GM21529 (cell line): ENCODE results near the gene NPAS2.

Experiments used
- ATAC-seq: cut with Tn5 transposase; IDR thresholded peaks from one replicate; pipeline ENCODE4 v1.9.1; 2021; ENCODE audit not compliant: unreplicated experiment

Gene NPAS2

GRCh38 chr2:100796499-100797100 lies 23.3 kb upstream of the NPAS2 start:
- no peak for ATAC-seq

DNA sequence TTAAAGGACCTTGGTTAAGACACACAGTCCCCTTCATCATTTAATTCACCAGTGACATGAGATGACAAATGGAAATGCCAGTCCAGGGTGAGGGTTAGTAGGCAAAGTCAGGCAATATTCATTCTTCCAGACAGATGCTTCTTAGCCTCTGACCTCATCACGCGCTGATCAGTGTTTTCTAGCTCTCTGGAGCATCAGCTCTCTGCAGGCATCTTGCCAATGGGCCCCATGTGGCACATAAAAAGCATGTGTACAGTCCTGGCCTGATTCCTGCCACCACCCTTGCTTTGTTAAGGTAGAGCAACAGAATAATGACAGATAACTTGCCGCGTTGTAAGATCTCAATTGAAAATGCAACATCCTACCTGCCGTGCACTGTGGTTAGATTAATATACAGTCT lies 20.3 kb upstream of the NPAS2 start:
- ATAC-seq: no peak

- no peak for ATAC-seq
Measured at GRCh38 chr2:100800915-100801314, 19.0 kb upstream of the NPAS2 start.

DNA sequence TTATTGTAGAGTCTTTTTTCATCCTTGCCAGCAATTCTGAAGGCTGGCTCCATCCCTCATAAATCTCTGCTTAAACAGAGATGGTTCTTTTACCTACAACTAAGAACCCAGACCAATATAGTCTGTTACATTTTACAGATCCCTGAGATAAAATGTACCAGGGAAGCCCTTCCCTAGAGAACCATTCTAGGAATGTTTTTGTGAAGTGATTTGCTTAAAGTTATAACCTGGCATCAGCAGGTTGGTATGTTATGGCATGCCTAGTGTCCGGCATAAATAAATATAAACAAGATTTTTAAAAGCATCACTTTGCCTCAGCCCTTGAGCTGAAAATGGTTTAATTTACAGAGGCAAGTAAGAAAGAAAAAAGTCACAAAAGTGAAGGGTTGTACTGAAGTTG lies 18.5 kb upstream of the NPAS2 start:
- no peak for ATAC-seq

GRCh38 chr2:100802066-100802465 lies 17.9 kb upstream of the NPAS2 start:
- no peak for ATAC-seq

DNA sequence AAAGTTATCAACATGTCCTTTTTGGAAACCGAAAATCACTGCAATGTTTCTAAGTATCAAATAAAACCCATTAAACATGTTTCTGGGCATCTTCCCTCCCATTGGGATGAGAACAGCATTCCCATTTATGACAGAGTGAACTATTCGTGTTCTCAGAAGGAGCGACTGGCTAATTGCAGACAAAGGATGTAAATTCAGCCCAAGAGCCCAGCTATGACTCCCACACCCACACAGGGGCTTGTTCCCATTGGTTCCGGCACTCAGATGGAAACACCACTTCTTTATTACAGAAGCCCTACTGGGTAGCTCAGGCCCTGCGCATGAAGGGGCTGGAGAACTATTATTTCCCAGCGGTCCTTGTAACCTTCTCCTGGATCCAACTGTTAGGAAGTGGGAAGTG lies 16.6 kb upstream of the NPAS2 start:
- ATAC-seq: no peak

DNA sequence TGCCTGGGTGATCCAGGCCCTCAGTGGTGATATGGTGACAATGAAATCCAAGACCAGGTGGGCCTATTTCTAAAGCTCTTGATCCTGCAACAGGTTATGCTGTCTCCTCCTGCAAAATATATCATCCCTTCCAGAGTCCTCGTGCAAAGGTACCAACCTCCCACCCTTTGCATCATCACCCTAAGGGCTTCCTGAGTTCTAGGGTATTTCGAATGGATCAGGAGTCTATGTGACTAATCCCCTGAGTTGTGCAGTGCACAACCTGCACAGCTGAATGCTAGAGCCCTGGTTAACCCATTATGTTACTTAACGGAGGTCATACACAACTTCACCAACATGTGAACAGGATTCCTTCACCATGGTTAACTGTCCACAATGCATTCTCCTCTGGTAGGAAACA lies 13.4 kb upstream of the NPAS2 start:
- ATAC-seq: no peak

DNA sequence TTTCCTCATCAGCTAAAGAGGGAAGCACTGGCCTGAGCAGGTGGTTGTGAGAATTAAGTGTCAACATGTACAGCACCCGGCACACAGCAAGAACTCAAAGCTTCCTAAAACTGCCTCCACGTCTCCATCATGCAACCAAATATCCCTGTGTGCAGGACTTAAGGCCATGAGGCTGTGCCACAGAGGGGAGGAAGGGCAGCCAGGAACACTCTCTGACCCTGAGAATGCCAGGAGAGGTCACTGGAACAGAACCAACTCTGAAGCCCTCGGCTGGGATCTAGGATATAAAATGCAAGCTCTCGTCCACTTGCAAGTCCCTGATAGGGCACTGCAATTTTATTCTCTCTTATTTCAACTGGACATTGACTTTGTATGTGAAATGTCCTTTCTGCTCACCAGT lies 12.2 kb upstream of the NPAS2 start:
- no peak for ATAC-seq

DNA sequence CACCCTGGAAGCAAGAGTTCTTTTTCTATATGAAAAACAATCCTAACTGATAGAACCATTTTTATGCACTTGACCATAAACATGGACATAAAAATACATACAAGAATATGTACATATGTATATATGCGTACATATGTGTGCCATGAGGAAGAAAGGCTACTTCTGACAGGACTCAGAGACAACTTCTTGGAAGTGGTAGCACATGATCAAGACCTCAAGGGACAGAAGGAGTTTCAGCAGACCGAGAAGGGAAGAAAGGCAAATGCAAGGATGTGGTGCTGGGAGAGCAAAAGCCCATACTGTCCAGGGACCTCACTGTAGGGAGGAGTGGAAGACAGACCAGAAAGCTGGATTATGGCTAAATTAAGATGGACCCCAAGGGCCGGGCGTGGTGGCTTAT lies 11.4 kb upstream of the NPAS2 start:
- ATAC-seq: no peak

- ATAC-seq: no peak
Measured at GRCh38 chr2:100809506-100809905, 10.4 kb upstream of the NPAS2 start.

- no peak for ATAC-seq
Measured at GRCh38 chr2:100810603-100811145, 9.3 kb upstream of the NPAS2 start.

DNA sequence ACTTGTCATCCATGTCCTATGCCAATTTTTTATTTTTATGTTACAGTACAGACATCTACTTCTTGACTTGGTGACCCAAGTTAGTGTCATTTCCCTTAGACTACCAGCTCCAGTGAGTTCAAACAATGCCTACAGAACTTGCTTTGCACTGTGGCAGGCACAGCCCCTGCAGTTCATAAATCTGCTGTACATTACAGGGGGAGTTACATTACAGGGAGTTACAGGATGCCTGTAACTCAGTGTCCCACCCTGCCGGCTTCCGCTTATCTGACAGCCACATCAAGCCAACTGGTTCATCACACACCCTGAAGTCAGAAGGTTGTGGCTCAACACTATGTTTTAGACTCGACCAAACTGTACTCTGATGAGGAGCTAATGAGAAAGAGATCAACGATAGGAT lies 7.8 kb upstream of the NPAS2 start:
- no peak for ATAC-seq

DNA sequence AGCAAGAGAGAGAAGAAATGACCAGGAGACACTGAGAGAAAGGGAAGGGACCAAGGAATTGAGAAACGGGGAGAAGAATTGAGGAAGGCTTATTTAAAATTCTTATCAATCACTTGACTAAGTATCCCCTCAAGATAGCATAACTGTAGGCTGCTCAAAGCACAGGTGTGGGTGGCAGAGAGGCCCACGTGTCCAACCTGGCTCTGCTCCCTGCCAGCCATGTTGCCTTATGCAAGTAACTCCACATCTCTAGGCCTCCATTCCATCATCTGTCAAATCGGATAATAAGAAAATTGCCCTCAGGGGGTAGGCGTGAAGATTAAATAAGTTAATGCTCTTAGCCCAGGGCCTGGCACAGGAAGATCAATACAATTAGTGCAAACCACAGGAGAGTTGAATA lies 7.4 kb upstream of the NPAS2 start:
- no peak for ATAC-seq

GRCh38 chr2:100813527-100813926 lies 6.4 kb upstream of the NPAS2 start:
- no peak for ATAC-seq

DNA sequence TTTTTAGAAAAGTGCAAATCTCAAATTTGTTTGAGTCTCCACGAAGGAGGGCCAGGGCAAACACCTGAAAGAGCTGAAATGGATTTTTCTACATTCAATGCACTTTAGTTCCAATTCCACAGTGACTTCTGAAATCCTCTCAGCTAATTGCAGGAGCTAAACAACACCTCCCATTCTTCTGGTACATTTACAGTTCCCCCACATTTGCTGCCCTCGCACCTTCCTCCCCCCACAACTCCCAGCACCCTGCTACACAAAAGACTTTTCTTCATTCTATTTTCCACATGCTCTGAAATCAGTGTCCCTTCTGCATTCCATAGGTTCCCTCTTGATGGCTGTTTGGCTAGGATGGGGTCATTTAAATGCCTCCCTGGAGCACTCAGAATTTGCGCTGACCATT lies 5.9 kb upstream of the NPAS2 start:
- ATAC-seq: no peak

GRCh38 chr2:100814453-100814852 lies 5.5 kb upstream of the NPAS2 start:
- ATAC-seq: no peak

DNA sequence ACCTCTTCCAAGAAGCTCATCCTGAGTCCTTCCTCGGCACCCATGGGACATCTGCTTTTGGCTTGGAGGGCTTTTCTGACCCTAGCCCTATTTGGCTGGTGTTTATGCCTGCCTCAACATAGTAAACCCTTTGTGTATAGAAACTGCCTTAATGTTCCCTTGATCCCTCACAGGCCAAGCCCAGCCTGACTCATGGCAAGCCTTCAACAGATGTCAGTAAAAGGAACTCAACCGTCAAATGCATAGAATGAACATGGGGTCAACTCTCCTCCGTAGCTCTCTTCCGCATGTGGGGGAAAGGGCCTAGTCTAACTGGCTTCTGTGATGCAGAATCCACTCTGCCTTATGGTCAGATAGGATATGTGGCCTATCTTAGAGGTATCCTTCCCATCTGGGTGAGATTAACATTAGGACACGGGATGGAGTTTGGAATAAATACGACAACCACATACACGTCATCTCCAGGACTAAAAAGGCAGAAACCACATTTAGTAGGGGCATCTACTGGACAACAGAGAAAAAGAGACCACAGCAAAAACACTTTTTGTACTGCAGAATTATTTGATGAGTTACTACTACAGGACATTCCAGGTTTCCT lies 2.5 kb upstream of the NPAS2 start:
- ATAC-seq: no peak

- ATAC-seq: no peak
Measured at GRCh38 chr2:100818003-100818605, 1.8 kb upstream of the NPAS2 start.

GRCh38 chr2:100818606-100819369 lies 1.2 kb upstream of the NPAS2 start:
- no peak for ATAC-seq

DNA sequence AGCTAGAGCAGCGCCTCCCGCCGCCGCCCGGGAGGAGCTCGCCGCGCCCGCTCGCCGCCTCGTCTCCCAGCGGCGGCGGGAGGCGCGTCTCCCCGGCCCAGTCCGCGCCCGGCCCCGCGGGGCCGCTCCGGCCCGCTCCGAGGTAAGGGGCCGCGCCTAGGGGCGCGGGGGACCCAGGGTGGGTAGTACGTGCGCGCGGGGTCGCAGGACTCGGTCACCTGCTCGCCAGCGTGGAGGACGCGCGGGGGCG lies 259 bp downstream of the NPAS2 start:
- no peak for ATAC-seq

DNA sequence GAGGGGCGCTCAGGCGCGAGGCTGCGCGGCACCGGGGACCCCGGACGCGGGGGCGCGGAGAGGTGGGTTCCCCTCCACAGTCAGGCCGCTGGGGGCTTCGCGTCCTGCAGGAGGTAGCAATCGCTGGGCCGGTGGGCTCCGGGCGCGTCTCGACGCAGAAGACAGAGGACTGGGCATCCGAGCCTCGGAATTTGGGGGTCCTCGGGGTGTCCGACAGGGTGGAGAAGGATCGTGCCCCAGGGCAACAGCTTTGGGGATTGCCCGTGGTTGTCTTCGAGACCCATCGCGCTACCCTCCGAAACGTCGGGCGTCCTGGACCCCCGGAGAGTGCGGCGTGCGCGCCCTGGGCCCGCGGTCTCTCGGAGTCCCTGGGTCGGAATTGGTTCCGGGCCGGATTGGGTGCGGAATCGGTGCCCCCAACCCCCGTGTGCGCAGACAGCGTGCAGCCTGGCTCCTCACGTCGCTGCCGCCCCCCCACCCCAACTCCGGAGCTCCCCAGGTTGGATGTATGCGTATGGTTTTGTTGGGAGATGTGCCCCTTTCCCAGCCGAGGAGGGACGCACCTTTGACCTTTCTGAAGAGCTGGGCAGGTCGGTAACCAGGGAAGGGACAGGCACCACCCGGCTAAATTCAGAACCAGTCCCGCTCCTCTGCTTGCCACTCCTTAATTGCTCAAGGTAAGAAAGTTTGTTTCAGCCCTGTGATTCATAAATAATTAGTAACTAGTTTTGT lies 750 bp downstream of the NPAS2 start:
- ATAC-seq: no peak
